HG03469 (cell line): Measurements from ENCODE around the gene IFI27L1.

Experiments used
- ATAC-seq: cut with Tn5 transposase; IDR thresholded peaks from one replicate; pipeline ENCODE4 v1.9.1; 2021; ENCODE audit warnings: mild to moderate bottlenecking, moderate library complexity, moderate number of reproducible peaks; ENCODE audit not compliant: unreplicated experiment

The IFI27L1 gene

DNA sequence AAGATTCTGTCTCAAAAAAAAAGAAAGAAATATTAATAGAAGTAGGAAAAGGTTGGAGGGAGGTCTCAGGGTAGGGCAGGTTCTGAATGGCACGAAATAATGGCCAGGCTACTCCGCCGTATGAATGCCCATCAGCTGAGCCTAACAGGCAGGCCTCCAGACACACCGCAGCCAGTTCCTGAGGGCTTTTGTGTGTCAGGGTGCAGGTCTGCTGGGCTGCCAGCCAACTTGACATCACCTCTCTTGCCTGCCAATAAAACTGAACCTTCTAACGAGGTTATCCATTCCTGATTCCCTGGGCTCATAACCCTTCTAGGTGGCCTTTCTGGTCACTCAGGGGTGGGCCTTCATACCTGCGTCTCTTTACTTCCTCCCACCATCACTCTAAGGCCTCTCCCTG lies 32.4 kb downstream of the IFI27L1 start:
- ATAC-seq: no peak

DNA sequence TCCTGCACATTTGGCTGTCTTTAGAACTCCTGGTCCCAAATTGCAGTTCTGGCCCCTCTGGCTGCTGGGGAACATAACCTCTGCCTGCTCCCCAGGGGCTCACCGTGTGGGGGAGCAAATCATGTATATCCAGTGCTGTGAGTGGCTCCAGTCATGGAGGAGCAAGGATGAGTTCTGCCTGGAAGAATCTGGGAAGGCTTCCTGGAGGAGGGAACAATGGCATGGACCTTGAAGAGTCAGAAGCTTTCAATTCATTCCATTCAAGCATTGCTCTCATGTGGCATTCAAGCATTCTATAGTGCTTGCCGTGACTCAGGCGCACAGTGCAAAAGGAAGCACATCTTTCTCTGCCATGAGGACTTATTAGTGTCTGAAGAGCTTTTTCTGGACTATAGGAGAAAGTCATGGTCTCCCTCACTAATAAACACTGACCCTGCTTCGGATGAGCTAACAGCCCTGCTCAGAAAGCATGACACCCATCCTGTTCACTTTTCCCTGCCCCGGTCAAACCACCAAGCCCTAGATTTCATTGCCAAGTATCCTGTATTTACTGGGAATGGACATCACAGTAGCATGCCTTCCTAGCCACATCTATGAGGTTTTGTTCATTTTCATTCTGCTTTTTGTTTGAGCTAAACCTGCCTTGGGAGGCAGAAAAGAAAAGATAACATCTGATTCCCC lies 32.9 kb downstream of the IFI27L1 start:
- no peak for ATAC-seq

DNA sequence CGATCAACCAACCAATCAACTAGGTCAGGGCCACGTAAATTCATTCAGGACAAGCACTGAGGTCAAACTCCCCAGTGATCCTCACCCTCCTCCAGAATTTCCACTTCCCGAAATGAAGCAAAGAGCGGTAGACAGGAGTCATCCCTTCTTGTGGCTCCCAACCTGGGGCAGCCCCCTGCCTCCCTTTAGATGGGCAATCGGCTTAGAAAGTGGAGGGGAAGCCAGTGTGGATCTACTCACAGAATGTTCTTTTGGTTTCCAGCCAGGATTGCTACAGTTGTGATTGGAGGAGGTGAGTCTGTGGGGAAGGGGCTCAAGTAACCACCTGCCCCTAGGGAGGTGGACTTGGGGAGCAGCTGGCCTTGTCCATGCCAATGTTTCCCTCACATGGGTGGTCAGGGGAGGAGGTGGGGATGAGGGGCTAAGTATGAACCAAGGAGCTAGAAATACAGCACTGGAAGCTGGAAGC lies 33.5 kb downstream of the IFI27L1 start:
- no peak for ATAC-seq

DNA sequence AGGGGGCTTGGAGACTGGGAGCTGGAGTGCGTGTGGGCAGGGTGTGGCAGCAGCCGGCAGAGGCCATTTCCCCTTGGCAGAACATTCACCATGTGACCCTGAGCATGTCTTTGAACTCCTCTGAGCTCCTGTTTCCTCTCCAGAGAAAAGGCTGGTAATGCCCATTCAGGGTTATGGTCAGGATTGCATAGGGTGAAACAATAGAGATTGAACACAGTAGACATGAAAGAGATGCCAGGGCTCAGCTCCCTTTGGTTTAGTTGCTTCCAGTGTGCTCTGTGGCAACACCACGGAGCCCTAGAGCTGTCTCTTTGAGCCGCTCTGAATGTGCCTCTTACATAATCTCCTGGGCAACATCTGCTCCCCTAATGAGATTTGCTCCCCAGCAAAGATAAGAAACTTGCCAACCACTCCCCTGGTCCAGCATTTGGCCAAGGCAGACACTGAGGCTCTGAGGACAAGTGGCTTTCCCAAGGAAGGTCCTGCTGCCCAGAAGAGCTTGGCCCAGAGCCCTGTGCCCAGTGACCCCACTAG lies 34.0 kb downstream of the IFI27L1 start:
- no peak for ATAC-seq

DNA sequence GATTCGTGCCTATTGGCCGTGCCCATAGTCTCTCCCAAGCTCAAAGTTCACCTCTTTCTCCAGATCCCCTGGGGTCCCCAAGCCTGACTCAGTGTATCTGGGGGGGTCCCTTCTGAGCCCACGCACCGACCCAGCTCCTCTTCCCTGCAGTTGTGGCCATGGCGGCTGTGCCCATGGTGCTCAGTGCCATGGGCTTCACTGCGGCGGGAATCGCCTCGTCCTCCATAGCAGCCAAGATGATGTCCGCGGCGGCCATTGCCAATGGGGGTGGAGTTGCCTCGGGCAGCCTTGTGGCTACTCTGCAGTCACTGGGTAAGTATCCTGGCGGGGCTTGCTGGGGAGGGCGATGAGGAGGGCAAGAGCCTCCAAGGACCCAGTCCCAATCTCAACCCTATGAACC lies 34.5 kb downstream of the IFI27L1 start:
- ATAC-seq: no peak

DNA sequence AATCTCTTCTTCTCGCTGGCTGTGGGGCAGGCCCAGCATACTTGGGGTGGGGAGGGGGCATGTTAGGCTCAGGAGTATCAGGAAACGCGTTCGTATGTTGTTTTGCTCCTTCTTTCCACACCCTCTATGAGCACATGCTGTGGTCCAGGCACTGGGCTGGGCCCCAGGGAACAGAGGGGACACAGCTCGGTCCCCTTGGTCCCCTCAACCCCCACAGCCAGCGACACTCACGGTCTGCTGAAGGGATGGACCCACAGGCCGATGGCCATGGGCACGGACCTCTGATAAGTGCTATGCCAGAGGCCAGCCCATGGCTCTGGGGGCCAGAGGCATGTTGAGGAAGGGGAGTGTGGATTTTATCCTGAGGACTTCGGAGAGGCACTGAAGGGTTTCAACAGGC lies 35.6 kb downstream of the IFI27L1 start:
- ATAC-seq: no peak

DNA sequence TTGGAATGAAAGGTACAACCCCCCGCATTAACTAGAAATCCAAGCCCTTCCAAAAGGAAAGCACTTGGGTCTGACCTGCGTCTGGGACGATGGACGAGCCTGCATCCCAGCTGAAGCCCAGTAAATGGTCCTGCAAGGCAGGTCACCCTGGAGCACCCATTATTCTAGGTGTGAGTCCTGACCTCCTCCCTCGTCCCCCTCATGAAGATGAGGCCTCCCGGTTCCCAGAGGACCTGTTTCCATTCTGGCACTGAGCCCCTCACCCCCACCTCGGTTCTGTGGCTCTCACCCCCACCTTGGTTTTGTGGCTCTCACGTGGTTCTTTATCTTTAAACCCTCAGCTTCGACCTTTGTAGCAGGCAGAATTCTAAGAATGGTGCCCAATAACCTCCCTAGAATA lies 36.7 kb downstream of the IFI27L1 start:
- ATAC-seq: no peak

DNA sequence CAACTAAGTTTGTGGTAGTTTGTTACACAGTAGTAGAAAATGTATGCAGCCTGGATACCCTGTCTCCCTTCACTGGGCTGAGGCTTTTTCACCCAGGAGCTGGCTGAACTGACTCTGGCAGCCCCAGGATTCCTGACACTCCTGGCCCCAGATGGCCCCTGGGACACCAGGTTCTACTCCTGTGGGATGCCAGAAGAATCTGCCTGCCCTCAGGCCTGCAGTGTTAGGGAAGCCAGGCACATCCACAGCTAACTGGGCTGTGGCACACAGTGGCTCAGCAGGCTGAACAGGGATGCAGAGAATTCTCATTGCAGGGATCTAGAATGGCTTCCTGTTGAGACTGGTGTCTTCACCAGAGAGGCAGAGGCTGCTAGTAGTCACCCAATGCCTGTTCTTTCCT lies 38.0 kb downstream of the IFI27L1 start:
- ATAC-seq: no peak

DNA sequence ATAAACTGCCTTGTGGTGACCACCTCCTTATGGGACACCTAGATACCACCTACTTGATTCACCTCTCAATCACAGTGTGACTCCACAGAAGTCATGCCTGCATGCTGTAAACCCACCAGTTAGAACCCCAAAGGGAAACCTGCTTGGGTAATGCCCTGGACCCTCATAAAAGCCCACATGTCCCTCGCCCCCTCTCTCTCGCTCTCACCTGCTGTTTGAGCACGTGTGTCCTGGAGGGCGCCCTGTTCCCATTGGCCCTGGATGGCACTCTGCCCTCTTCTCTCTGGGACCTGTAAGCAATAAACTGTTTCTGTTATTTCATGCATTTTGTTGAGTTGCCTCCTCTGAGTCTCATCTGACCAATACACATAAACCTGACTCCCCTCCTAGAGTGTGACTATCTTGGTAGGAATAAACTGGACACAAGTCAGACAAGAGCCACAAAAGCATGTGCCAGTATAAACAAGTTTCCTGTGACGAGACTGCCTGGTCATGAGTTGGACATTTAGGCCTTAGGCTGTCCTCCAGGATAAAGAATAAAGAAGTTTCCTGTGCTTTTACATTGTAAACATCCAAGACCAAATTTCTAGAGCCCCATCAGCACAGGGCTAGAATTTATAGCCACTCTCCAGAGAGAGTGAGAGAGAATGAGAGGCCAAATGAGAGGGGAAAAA lies 39.7 kb downstream of the IFI27L1 start:
- no peak for ATAC-seq

DNA sequence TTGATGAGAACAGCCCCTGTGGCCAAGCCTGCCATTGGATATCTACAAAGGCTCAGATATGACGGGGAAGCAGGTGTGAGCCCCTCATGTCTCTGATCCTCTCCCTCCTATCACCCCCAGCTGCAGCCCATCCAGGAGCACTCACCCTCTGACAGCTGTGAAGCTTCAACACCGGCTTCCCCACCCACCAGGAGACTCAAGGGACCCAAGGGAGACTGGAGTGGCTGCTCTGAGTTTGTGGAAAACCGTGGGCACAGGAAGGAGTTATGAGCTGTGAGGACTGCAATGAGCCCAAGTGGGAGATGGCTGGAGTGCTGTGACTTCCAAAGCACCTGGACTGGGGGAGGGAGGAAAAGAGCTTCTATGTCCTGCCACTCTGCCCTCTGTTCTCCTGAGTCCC lies 40.4 kb downstream of the IFI27L1 start:
- ATAC-seq: no peak

DNA sequence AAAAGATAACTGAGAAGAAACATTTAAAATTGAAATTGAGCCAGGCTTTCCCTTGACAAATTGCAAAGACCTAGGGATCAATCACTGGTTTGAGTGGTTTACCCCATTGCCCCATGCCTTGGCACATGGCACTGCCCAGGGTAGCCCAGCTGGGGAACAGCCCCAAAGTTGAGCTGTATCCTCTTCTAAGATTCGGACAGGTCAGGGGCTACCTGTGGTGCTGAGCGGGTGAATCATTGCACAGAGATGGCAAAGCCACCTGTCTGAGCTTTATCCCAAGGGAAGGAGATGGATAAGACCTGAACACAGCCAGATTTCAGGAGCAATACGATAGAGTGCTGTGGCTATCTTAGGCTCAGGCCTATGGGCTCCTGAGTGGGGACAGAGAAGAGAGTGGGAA lies 41.3 kb downstream of the IFI27L1 start:
- no peak for ATAC-seq

DNA sequence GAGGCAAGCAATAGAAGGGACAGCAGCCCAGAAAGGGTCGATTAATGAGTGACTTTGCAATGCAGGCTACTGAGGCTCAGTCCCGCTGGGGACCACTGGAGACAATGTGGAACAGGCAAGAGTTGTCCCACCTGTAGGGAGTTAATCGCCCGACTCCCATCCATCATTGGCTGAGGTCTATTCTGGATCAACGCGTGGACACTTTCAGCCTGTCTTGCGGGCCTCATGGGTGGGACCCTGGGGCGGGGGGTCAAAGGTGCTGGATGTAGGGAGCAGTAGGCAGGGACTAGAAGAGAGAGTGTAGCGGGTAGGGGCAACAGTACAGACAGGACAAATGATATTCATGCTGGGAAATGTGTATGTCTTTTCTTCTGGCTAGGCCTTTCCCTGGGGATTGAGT lies 42.2 kb downstream of the IFI27L1 start:
- ATAC-seq: no peak

DNA sequence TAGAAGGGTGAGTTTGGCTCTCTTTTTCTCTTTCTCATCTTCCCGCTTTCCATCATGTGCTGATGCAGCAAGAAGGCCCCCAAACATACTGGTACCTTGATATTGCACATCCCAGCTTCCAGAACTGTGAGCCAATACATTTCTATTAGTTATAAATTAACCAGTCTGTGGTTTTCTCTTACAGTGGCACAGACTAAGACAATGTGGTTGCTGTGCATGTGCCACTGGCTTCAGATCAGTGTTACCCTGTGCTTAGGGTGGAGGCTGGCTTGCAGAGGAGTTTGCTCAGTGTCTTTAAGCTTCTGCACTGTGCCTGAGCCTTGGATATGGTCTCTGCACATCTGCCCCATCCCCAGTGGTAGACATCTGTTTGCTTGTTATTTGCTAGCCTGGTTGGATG lies 42.8 kb downstream of the IFI27L1 start:
- ATAC-seq: no peak

DNA sequence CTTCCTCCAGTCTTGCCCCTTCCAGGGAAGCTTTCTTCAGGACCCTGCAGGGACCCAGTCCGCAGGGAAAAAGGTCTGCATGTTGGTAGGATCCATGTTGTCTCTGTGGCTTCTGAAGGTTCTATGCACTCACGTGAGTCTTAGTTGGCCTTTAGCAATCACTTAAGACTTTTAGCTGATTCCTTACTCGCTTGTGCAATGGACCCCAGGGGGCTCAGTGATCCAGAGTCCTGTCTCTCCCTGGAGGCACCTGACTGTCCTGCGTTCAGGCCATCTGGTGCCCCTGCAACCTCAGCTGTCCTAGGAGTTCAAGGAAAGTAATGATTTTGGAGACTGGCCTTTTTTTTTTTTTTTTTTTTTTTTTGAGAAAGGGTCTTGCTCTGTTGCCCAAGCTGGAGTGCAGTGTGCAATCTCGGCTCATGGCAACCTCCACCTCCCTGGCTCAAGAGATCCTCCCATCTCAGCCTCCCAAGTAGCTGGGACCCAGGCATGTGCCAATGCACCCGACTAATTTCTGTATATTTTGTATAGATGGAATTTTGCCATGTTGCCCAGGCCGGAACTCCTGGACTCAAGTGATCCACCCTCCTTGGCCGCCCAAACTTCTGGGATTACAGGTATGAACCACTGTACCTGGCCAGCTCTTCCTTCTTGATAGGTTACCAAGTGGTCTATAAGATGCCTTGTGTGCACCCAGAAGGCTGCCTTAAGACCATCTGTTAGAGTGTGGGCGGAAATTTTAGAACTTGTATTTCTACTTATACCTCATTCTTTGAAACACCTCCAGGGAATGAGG lies 43.7 kb downstream of the IFI27L1 start:
- ATAC-seq: no peak

DNA sequence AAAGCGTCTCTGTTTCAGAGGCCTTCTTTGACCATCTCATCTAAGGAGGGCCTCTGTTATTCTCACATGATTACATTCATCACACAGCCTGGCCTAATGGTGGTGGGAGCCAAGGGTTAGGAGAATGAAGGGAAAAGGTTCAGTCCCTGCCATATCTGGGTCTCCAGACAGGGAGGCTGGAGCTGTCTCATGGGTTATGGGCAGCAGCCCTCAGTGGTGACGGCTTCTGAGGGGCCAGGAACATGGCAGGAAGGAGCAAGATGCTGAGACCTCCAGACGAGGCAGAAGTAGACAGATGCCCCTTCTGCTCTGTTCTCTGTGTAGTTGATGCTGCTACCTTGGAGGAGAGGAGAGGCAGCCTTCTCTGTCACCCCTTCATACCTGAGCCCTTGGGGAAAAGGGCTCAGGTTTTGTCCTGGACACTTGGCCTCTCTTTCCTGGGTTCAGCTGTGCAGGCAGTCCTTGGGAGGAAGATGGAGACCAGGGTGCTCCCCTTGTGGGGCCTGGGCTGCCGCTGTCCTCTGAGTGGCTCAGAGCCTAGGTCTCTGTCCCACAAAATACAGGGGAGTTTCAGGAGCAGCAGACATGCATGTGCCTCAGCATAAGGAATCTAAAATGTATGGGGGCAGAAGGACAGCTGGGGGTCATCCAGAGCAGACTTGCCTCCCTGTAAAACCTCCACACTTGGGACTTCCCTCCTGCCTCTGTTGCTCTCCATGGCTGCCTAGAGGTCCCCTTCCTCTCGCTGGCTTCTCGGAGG lies 44.7 kb downstream of the IFI27L1 start:
- ATAC-seq: no peak

DNA sequence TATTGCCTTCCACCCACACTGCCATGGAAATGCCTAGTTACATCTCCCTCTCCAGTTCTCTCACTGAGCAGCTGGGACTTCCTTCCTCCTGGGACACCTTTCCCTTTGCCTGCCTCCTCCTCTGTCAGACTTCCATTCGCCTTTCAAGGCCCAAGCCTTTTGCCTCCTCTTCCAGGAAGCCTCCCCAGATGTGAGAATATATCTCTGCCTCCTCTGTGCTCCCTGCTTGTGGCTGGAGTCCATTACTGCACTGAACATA lies 45.2 kb downstream of the IFI27L1 start:
- ATAC-seq: no peak

DNA sequence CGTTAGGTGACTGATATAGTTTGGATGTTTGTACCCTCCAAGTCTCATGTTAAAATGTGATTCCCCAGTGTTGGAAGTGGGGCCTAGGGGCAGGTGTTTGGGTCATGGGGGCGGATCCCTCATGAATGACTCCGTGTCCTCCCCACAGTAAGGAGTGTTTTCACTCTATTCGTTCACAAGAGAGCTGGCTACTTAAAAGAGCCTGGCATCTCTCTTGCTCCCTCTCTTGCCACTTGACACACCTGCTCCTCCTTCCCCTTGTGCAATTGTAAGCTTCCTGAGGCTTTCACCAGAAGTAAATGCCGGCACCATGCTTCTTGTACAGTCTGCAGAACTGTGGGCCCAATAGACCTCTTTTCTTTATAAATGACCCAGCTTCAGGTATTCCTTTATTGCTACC lies 45.7 kb downstream of the IFI27L1 start:
- no peak for ATAC-seq

DNA sequence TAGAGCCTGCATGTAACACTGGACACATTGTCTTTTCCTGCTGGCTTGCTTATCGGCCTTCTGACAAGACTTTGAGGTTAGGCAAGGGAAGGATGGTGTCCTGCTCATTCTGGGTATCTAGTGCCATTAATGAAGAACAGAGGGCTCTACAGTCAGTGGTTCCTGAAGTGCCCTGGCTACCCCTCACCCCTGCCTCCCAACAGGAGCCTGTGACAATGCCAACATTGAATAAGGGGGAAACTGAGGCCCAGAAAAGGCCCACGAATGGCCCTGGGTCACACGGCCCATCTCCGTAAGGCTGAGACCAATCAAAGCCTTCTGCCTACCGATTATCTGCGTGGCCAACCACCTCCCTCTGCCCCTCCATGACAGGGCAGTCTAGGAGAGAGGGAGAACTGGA lies 46.2 kb downstream of the IFI27L1 start:
- ATAC-seq: no peak

DNA sequence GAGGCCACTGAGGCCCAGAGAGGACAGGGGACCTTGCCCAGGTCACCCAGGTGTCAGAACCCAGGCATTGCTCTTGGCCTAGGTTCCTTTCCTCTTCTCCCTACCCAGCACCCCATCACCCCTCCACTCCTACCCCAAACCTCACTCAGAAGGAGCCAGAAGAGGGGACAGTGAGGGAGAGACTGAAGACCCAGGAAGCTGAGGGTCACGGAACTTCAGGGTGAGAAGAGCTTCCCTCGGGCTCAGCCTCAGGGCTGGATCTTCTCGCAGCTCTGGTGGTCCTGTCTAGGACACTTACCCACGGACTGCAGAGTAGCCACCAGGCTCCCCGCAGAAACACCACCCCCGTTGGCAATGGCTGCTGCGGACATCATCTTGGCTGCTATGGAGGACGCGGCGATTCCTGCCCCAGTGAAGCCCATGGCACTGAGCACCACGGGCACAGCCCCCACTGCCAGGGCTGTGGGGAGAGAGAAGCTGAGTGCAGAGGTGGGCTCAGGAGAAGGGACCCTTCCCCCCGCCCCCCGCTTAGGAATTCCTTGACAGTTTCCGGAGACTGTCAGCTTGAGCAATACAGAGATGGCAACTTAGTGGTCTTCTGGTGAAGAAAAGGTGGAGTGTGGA lies 47.2 kb downstream of the IFI27L1 start:
- no peak for ATAC-seq

DNA sequence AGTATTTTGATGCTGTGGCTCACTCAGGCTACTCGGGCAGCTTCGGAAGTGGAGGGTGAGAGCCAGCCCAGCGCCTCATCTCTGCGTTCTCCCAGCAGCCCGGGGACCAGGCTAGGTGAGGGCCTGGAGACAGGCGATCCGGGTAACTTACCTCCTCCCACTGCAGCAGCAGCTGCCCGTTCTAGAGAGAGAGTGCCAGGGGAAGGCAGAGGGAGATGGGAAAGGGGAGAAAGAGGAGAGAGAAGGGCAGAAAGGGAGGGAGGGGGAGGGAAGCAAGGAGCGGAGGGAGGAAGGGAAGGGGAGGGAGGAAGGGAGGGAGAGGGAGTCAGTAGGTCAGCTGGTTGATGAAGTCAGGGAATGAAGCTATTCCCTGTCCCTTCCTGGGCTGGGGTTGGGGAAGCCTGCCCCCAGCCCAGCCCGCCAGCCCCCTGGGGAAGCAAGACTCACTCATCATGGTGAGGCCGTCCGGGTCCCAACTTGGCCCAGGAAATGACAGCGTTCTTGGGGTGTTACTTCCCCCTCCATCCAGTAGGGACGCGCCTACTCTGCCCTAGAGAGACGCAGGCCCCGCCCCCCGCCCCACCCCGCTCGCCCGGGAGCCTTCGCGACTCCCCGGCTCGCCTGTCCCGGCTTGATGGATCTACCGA lies 48.1 kb downstream of the IFI27L1 start, which contains the start of gene IFI27L2:
TSS of gene IFI27L2 (minus strand) at position 494 of the 647 bp plus-strand sequence. CDS start at position 454, 40 bp downstream.
- ATAC-seq: peak; percentile 71
